Measurements from ENCODE around the gene XKR3. TPM values are rescaled to one million over a fixed set of nuclear protein-coding genes. Genes with fewer than 3 reads are reported as not detected.
"Not testable (repeated sequence)": the region's sequence is repeated elsewhere in the genome, so short reads cannot be mapped to it uniquely, and the experiment has no call there.

The XKR3 gene
- total and polyA plus RNA-seq, 5 experiments from 2014 or later = not detected

GRCh38 chr22:16801571-16801970 lies 23.6 kb downstream of the XKR3 start:
- Mint-ChIP-seq H3K36me3 (peaks cover 0 to 2% (median 0%) of the 10 kb centered on the region in 3 donors), H3K4me1 (peaks cover 0 to 2% (median under 1%) of the 10 kb centered on the region in 4 donors), H3K4me3 (no peak overlapping the region), H3K9me3 (no peaks in the 10 kb centered on the region), H3K27me3 (peaks cover 0 to 1% (median 0%) of the 10 kb centered on the region in 5 donors), H3K27ac (no peak overlapping the region)
- ATAC-seq (no peak), DNase-seq (no peak)
- POLR2A ChIA-PET = no interaction called here

- Mint-ChIP-seq H3K36me3 (peaks cover 0 to 2% (median 0%) of the 10 kb centered on the region in 3 donors), H3K9me3 (no peaks in the 10 kb centered on the region), H3K4me3 (no peak overlapping the region)
Observed at GRCh38 chr22:16801088-16801487, 24.1 kb downstream of the XKR3 start.

DNA sequence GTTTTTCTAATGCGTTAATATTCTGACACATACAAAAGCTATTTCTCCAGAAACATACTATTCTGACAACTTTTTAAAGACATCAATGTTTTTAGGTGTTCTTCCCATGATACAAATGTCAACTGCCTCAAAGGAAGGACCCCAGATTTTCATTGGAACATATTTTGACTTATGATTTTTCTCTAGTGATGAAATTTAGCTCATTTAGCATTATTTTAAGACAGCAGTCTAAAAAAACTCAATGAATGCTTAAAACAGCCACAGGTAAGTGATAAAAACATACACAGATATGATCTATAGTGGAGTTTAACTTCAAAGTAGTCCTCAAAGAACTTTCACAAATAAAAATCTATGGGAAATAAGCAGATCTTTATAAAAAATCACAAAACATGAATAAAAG lies 24.9 kb downstream of the XKR3 start:
- peaks cover 0 to 2% (median under 1%) of the 10 kb centered on the region in 4 donors for H3K4me1 Mint-ChIP-seq
- ATAC-seq (no peak), DNase-seq (no peak)
- no peak overlapping the region for H3K4me3 Mint-ChIP-seq
- POLR2A ChIA-PET = no interaction called here
- H3K36me3 Mint-ChIP-seq = peaks cover 0 to 2% (median 0%) of the 10 kb centered on the region in 3 donors
- H3K27ac Mint-ChIP-seq = no peak overlapping the region
- H3K9me3 Mint-ChIP-seq = no peaks in the 10 kb centered on the region
- H3K27me3 Mint-ChIP-seq = peaks cover 0 to 3% (median 0%) of the 10 kb centered on the region in 5 donors

More at GRCh38 chr22:16801088-16801487, 24.1 kb downstream of the XKR3 start:
- Mint-ChIP-seq H3K4me1 (peaks cover 0 to 2% (median under 1%) of the 10 kb centered on the region in 4 donors), H3K27ac (no peak overlapping the region), H3K27me3 (peaks cover 0 to 3% (median 0%) of the 10 kb centered on the region in 5 donors)
- POLR2A ChIA-PET = no interaction called here
- DNase-seq (no peak), ATAC-seq (no peak)

DNA sequence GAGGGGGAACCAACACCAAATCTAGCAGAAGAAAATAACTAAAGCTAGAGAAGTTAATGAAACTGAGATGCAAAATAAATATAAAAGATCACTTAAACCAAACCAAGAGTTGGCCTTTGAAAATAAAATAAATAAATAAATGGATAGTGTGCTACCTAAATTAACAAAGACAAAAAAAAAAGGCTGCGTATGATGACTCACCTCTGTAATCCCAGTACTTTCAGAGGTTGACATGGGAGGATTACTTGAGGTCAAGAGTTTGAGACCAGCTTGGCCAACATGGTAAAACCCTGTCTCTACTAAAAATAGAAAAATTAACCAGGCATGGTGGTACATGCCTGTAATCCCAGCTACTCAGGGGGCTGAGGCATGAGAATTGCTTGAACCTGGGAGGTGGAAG lies 29.7 kb downstream of the XKR3 start:
- H3K4me3 Mint-ChIP-seq, H3K9me3 Mint-ChIP-seq, H3K27me3 Mint-ChIP-seq, H3K27ac Mint-ChIP-seq, H3K36me3 Mint-ChIP-seq, POLR2A ChIA-PET, H3K4me1 Mint-ChIP-seq, DNase-seq, ATAC-seq: not testable (repeated sequence)

DNA sequence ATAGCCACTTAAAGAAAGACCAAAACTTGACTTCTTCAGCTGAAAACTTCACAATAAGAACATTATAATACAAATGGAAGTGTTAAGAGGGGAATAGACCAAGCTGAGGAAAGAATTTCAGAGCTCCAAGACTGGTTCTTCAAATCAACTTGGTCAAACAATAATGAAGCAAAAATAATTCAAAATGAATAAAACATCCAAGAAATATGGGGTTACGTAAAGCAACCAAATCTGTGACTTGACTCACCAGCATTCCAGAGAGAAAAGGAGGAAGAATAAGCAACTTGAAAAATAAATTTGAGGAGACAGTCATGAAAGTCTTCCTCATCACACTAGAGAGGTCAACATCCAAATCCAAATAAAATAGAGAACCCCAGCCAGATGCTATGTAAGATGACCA lies 31.4 kb downstream of the XKR3 start:
- ATAC-seq = no peak
- POLR2A ChIA-PET = no interaction called here
- H3K9me3 Mint-ChIP-seq = no peaks in the 10 kb centered on the region

GRCh38 chr22:16789860-16790493 lies 35.2 kb downstream of the XKR3 start:
- Mint-ChIP-seq H3K27ac (no peak overlapping the region), H3K27me3 (peaks cover 0 to 8% (median 0%) of the 10 kb centered on the region in 5 donors), H3K36me3 (no peaks in the 10 kb centered on the region), H3K4me3 (no peak overlapping the region), H3K4me1 (no peaks in the 10 kb centered on the region), H3K9me3 (no peaks in the 10 kb centered on the region)
- no peak for DNase-seq
- POLR2A ChIA-PET = no interaction called here
- ATAC-seq = no peak

More for the DNA sequence above, 31.4 kb downstream of the XKR3 start:
- H3K27me3 Mint-ChIP-seq = peaks cover 0 to 8% (median 3%) of the 10 kb centered on the region in 5 donors
- no peak overlapping the region for H3K4me3 Mint-ChIP-seq
- peaks cover 0 to 2% (median 0%) of the 10 kb centered on the region in 3 donors for H3K36me3 Mint-ChIP-seq
- H3K27ac Mint-ChIP-seq = no peak overlapping the region
- DNase-seq = no peak
- H3K4me1 Mint-ChIP-seq = peaks cover 0 to 2% (median 0%) of the 10 kb centered on the region in 4 donors

GRCh38 chr22:16783930-16784354 lies 41.3 kb downstream of the XKR3 start:
- Mint-ChIP-seq H3K4me3 (no peak overlapping the region), H3K9me3 (no peaks in the 10 kb centered on the region), H3K27ac (no peak overlapping the region), H3K36me3 (no peaks in the 10 kb centered on the region), H3K27me3 (peaks cover 0 to 8% (median 3%) of the 10 kb centered on the region in 5 donors), H3K4me1 (no peaks in the 10 kb centered on the region)
- ATAC-seq = no peak
- POLR2A ChIA-PET = no interaction called here
- peak in 1 of 10 donors; percentile 2 for DNase-seq

DNA sequence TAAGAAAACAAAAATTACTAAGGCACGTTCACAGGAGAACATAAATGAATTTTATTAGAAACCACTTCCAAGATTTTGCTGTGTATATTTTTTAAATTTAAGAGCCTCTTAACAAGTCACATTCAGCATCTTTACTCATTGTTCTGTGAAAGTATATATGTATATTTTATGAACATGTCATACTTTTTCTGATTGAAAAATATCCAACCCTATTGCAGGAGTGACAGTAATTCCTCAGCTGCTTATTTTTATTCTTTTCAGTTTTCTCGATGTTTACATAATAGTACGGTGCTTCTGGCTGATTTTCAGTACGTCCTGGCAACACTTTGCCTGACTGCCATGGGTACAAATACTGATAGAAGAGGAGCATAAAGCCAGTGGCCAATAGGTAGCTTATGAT lies 41.8 kb downstream of the XKR3 start:
- POLR2A ChIA-PET = no interaction called here
- Mint-ChIP-seq H3K4me3 (no peak overlapping the region), H3K9me3 (no peaks in the 10 kb centered on the region), H3K27ac (no peak overlapping the region), H3K27me3 (peaks cover 0 to 8% (median 3%) of the 10 kb centered on the region in 5 donors), H3K4me1 (no peaks in the 10 kb centered on the region), H3K36me3 (no peaks in the 10 kb centered on the region)
- no peak for ATAC-seq
- no peak for DNase-seq

- ATAC-seq (no peak), DNase-seq (no peak)
- Mint-ChIP-seq H3K27me3 (peaks cover 0 to 13% (median 7%) of the 10 kb centered on the region in 5 donors), H3K36me3 (no peaks in the 10 kb centered on the region), H3K9me3 (no peaks in the 10 kb centered on the region), H3K4me3 (no peak overlapping the region), H3K4me1 (no peaks in the 10 kb centered on the region), H3K27ac (no peak overlapping the region)
- POLR2A ChIA-PET = no interaction called here
Observed at GRCh38 chr22:16781764-16782329, 43.4 kb downstream of the XKR3 start.

GRCh38 chr22:16781074-16781763 lies 44.0 kb downstream of the XKR3 start:
- DNase-seq (no peak), ATAC-seq (no peak)
- Mint-ChIP-seq H3K4me1 (no peaks in the 10 kb centered on the region), H3K9me3 (no peaks in the 10 kb centered on the region), H3K4me3 (no peak overlapping the region), H3K27ac (peak overlapping the region in 1 of 10 donors; percentile 62), H3K27me3 (peaks cover 0 to 13% (median 7%) of the 10 kb centered on the region in 5 donors), H3K36me3 (no peaks in the 10 kb centered on the region)
- POLR2A ChIA-PET = no interaction called here

DNA sequence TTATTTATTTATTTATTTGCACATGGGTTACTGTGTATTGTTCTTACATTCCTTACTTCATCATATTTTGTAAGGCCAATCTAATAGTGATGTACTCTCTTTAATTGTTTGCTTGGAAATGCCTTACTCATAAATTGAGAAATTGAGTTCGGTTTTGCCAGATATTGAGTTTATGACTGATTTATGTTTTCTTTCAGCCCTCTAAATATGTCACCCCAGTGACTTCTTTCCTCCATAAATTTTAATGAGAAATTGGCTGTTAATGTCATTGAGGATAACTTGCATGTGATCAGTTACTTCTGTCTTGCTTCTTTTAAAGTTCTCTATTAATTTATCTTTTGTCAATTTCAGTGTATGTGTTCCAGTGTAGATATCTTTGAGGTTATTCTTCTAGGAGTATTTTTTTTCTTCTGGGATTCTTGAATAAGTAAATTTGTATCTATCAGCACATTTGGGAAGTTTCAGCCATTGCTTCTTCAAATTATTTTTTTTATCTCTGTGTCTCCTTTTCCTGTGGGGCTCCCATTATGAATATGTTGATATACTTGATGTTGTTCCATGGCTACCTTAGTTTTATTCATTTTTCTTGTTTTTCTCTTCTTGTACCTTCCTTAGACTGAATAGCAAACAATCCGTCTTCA lies 47.8 kb downstream of the XKR3 start:
- no peak overlapping the region for H3K4me3 Mint-ChIP-seq
- DNase-seq (no peak), ATAC-seq (no peak)
- peaks cover 0 to under 1% (median 0%) of the 10 kb centered on the region in 3 donors for H3K36me3 Mint-ChIP-seq
- no peak overlapping the region for H3K27ac Mint-ChIP-seq
- peaks cover 0 to 15% (median 4%) of the 10 kb centered on the region in 9 donors for H3K9me3 Mint-ChIP-seq
- POLR2A ChIA-PET = interaction anchor here (0.5 kb wide), 1 partner anchor 64 kb away, joined by 3 read pairs; no protein-coding TSS in a partner anchor
- H3K4me1 Mint-ChIP-seq = peaks cover 5 to 11% (median 9%) of the 10 kb centered on the region in 4 donors
- peaks cover 0 to 9% (median 5%) of the 10 kb centered on the region in 5 donors for H3K27me3 Mint-ChIP-seq

GRCh38 chr22:16776080-16776479 lies 49.1 kb downstream of the XKR3 start:
- Mint-ChIP-seq H3K36me3 (peaks cover 0 to 4% (median 0%) of the 10 kb centered on the region in 3 donors), H3K27ac (no peak overlapping the region)
- no peak for DNase-seq

More at GRCh38 chr22:16776080-16776479, 49.1 kb downstream of the XKR3 start:
- Mint-ChIP-seq H3K4me1 (peaks cover 5 to 11% (median 9%) of the 10 kb centered on the region in 4 donors), H3K9me3 (peaks cover 0 to 19% (median 4%) of the 10 kb centered on the region in 9 donors), H3K4me3 (no peak overlapping the region), H3K27me3 (peaks cover 0 to 6% (median 3%) of the 10 kb centered on the region in 5 donors)
- ATAC-seq = no peak
- POLR2A ChIA-PET = no interaction called here

Data from naive thymus-derived CD8-positive, alpha-beta T cell (primary cell).